HG03045 (cell line): ENCODE results near the gene SUFU.

Experiments
- ATAC-seq: cut with Tn5 transposase; IDR thresholded peaks from one replicate; pipeline ENCODE4 v1.9.1; 2021; ENCODE audit warnings: mild to moderate bottlenecking, moderate library complexity; ENCODE audit not compliant: unreplicated experiment

Gene SUFU

GRCh38 chr10:102682416-102682815, 178.6 kb downstream of the SUFU start:
- no peak for ATAC-seq

DNA sequence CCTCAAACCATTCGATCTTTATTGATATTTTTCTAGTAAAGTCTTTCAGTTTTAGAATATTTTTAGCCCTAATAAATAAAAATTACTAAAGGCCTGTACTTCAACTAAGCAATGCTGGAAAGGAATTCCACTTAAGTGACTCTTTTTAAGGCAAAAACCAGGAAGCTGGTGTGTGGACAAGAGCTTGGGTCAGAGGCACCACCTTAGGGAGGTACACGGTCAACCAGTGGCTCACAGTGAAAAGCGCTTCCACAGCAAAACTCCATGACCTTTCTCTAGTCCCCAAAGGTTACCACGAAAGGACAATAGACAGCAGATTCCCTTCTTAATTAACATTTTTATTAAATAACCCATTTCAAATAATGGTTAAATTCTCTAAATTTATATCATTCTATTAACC, 179.2 kb downstream of the SUFU start:
- no peak for ATAC-seq
